IMR-90 (cell line): ENCODE data around the gene TBX10. TPM values are rescaled to one million over a fixed set of nuclear protein-coding genes. Genes with fewer than 3 reads are reported as not detected.
A peak's percentile ranks its signal among the peaks of the same experiment; 100 is the strongest.

Experiments
- ATAC-seq: fragments of 200-7000 bp; cut with Tn5 transposase; 2 replicates; pipeline ENCODE4 v1.9.1; 2020; ENCODE audit warnings: low read depth, mild to moderate bottlenecking, moderate library complexity
- BruUV-seq: library from RNA; stranded (reverse); fragments of 400-500 nt; replicated peaks from 2 replicates; lab custom pipeline; 2021; lab: Mats Ljungman, UMichigan
- CTCF ChIA-PET: fragments of 300-600 bp; formaldehyde crosslinking; extraction: SDS; loops from one replicate; lab custom pipeline; 2021; ENCODE audit warnings: antibody characterized with exemption; lab: Yijun Ruan, JAX
- POLR2A ChIA-PET: fragments of 300-600 bp; sonication (Branson Sonifier 250); formaldehyde crosslinking; loops from one replicate; lab custom pipeline; 2022; ENCODE audit warnings: antibody characterized with exemption; ENCODE audit not compliant: unreplicated experiment; lab: Charles Lee
- DNase-seq: peaks from one replicate; pipeline ENCODE4 v3.0.0; 2013
- H2AFZ ChIP-seq: replicated peaks from 2 replicates; pipeline ENCODE3; 2013; ENCODE audit warnings: low read length, mild to moderate bottlenecking; ENCODE audit not compliant: poor library complexity
- H2AK5ac ChIP-seq: 2 replicates; pipeline ENCODE4 v1.6.1; 2013; ENCODE audit warnings: low read depth, low read length, inconsistent platforms
- H2AK9ac ChIP-seq: replicated peaks from 2 replicates; pipeline ENCODE3; 2013; ENCODE audit warnings: mild to moderate bottlenecking, low read depth, low read length, moderate library complexity; ENCODE audit not compliant: poor library complexity
- H2BK120ac ChIP-seq: 2 replicates; pipeline ENCODE4 v1.6.1; 2013; ENCODE audit warnings: low read depth, low read length, inconsistent platforms
- H2BK15ac ChIP-seq: 3 replicates; pipeline ENCODE4 v1.6.1; 2013; ENCODE audit warnings: low read depth, low read length, inconsistent platforms
- H2BK20ac ChIP-seq: 2 replicates; pipeline ENCODE4 v1.6.1; 2013; ENCODE audit warnings: low read depth, mild to moderate bottlenecking, inconsistent platforms, low read length, moderate library complexity
- H2BK5ac ChIP-seq: 2 replicates; pipeline ENCODE4 v1.6.1; 2013; ENCODE audit warnings: mild to moderate bottlenecking, low read depth, low read length, inconsistent platforms; ENCODE audit not compliant: poor library complexity, severe bottlenecking
- H3K14ac ChIP-seq: replicated peaks from 2 replicates; pipeline ENCODE4 v1.6.1; 2013; ENCODE audit warnings: low read depth, low read length, inconsistent platforms
- H3K18ac ChIP-seq: 2 replicates; pipeline ENCODE4 v1.6.1; 2013; ENCODE audit warnings: low read depth, low read length, control low read depth
- H3K23ac ChIP-seq: 2 replicates; pipeline ENCODE4 v1.6.1; 2013; ENCODE audit warnings: low read depth, low read length, inconsistent platforms
- H3K27ac ChIP-seq: 2 replicates; pipeline ENCODE4 v1.5.1; 2013; ENCODE audit warnings: mild to moderate bottlenecking, control low read depth, low read length; ENCODE audit not compliant: insufficient read depth
- H3K27me3 ChIP-seq: 2 replicates; pipeline ENCODE4 v1.6.1; 2013; ENCODE audit warnings: low read length; ENCODE audit not compliant: control insufficient read depth, insufficient read depth
- H3K36me3 ChIP-seq: 2 replicates; pipeline ENCODE4 v1.6.1; 2013; ENCODE audit warnings: low read length, mixed read lengths; ENCODE audit not compliant: control insufficient read depth, insufficient read depth
- H3K4ac ChIP-seq: 2 replicates; pipeline ENCODE4 v1.6.1; 2013; ENCODE audit warnings: low read depth, low read length, inconsistent platforms
- H3K4me1 ChIP-seq: 2 replicates; pipeline ENCODE4 v1.6.1; 2013; ENCODE audit warnings: low read length, mixed read lengths; ENCODE audit not compliant: control insufficient read depth, insufficient read depth
- H3K4me2 ChIP-seq: 2 replicates; pipeline ENCODE4 v1.6.1; 2013; ENCODE audit warnings: low read depth, mild to moderate bottlenecking, control low read depth, low read length, moderate library complexity
- H3K4me3 ChIP-seq: 2 replicates; pipeline ENCODE4 v1.5.1; 2013; ENCODE audit warnings: low read depth, mild to moderate bottlenecking, control low read depth, low read length, moderate library complexity; ENCODE audit not compliant: insufficient read depth
- H3K56ac ChIP-seq: 2 replicates; pipeline ENCODE4 v1.6.1; 2013; ENCODE audit warnings: low read length, inconsistent platforms; ENCODE audit not compliant: insufficient read depth; ENCODE audit errors: extremely low read depth
- H3K79me1 ChIP-seq, 2 experiments: 2 replicates each; pipeline ENCODE4 v1.6.1; 2013; ENCODE audit warnings: low read length in 2 of 2, inconsistent platforms in 1 of 2, low read depth in 1 of 2
- H3K9ac ChIP-seq: 2 replicates; pipeline ENCODE4 v1.6.1; 2013; ENCODE audit warnings: low read depth, low read length, control low read depth
- H3K9me1 ChIP-seq: 2 replicates; pipeline ENCODE4 v1.6.1; 2013; ENCODE audit warnings: low read length, inconsistent platforms; ENCODE audit not compliant: insufficient read depth
- H3K9me3 ChIP-seq: 2 replicates; pipeline ENCODE4 v1.6.1; 2013; ENCODE audit warnings: low read length; ENCODE audit not compliant: control insufficient read depth, insufficient read depth
- H4K20me1 ChIP-seq: 2 replicates; pipeline ENCODE4 v1.6.1; 2013; ENCODE audit warnings: low read length, inconsistent platforms; ENCODE audit not compliant: insufficient read depth
- H4K5ac ChIP-seq: 2 replicates; pipeline ENCODE4 v1.6.1; 2013; ENCODE audit warnings: mild to moderate bottlenecking, low read depth, low read length, control low read depth
- H4K8ac ChIP-seq, 2 experiments: 2 replicates each; pipeline ENCODE4 v1.6.1; 2013; ENCODE audit warnings: low read depth in 2 of 2, low read length in 2 of 2, control low read depth in 1 of 2, inconsistent platforms in 1 of 2
- H4K91ac ChIP-seq: 2 replicates; pipeline ENCODE4 v1.6.1; 2013; ENCODE audit warnings: low read depth, low read length, inconsistent platforms; ENCODE audit not compliant: insufficient read depth
- MXI1 ChIP-seq: IDR thresholded peaks from 2 replicates; pipeline ENCODE4 v1.6.1; 2012; ENCODE audit warnings: low read depth, mild to moderate bottlenecking, low read length, moderate library complexity, borderline replicate concordance
- RAD21 ChIP-seq: IDR thresholded peaks from 2 replicates; pipeline ENCODE4 v1.6.1; 2012; ENCODE audit warnings: low read length, improper control_type of control experiment
- WGBS, 2 experiments: methylation state at CpG; one replicate each; pipeline versions ENCODE4 v1.1.5 to v1.1.7; 2013; ENCODE audit warnings: missing lambda C conversion rate in 2 of 2; ENCODE audit not compliant: insufficient read length in 1 of 2; ENCODE audit errors: extremely low coverage in 2 of 2; 5-methylcytosine and 5-hydroxymethylcytosine counted together
- dilution Hi-C: fragments of 300-500 bp; cut with HindIII; formaldehyde crosslinking; loops from one replicate; pipeline ENCODE4 v1.14.3; 2018; ENCODE audit warnings: low sequenced_read_pairs; ENCODE audit not compliant: unreplicated experiment
- in situ Hi-C: fragments of 300-500 bp; cut with MboI; formaldehyde crosslinking; loops from 3 replicates; pipeline ENCODE4 v1.14.3; 2019; ENCODE audit warnings: low sequenced_read_pairs, inconsistent platforms, mixed read lengths
- intact Hi-C: fragments of 100-400 bp; cut with micrococcal nuclease; formaldehyde crosslinking; loops from 2 replicates; pipeline ENCODE4 v1.10.0; 2022
- polyA plus RNA-seq, 3 experiments: library from polyadenylated mRNA; depleted of rRNA; stranded (reverse); fragments of >200 nt; gene quantifications; 2 replicates each; pipeline ENCODE4 v1.2.3, GENCODE V29; 2012; ENCODE audit warnings: low replicate concordance in 1 of 3
- total RNA-seq: library from RNA; depleted of rRNA; stranded (reverse); fragments of >200 nt; gene quantifications from 2 replicates; pipeline ENCODE4 v1.2.3, GENCODE V29; 2012

The TBX10 gene
- total and polyA plus RNA-seq, 2 of the 4 experiments (the other 2 are of a cell fraction) = not detected

GRCh38 chr11:67611704-67612587 is 27.6 kb downstream of the TBX10 start (continued):
- no peak for TF ChIP-seq RAD21

- BruUV-seq = no TSS peak
- Histone ChIP-seq H4K5ac (no peak overlapping the region), H2BK5ac (no peak overlapping the region), H3K56ac (no peak overlapping the region), H2AFZ (peak overlapping the region; percentile 32), H2AK9ac (no peak overlapping the region), H3K4me3 (no peak overlapping the region), H3K27me3 (peaks cover 7% of the 10 kb centered on the region), H2BK120ac (no peak overlapping the region), H3K4me1 (peaks cover 6% of the 10 kb centered on the region; the same call in 1 of the 2 replicates), H2BK15ac (no peak overlapping the region), H2BK20ac (no peak overlapping the region), H3K4ac (no peak overlapping the region), H3K18ac (no peak overlapping the region), H3K79me1 (peaks cover 18 to 22% of the 10 kb centered on the region in 2 experiments), H4K20me1 (no peaks in the 10 kb centered on the region; the same call in 1 of the 2 replicates), H3K9ac (no peak overlapping the region), H3K23ac (no peak overlapping the region), H3K9me1 (no peaks in the 10 kb centered on the region), H3K14ac (no peak overlapping the region), H3K36me3 (peaks cover 36% of the 10 kb centered on the region), H4K8ac (no peak overlapping the region), H2AK5ac (no peak overlapping the region), H3K27ac (no peak overlapping the region), H4K91ac (no peak overlapping the region), H3K9me3 (no peaks in the 10 kb centered on the region), H3K4me2 (no peak overlapping the region)
- in situ Hi-C loops = no loop called here
- DNase-seq = no peak
- TF ChIP-seq MXI1 = no peak
- CTCF ChIA-PET = no interaction called here
- POLR2A ChIA-PET = no interaction called here
- WGBS, 2 experiments = 89% methylated on average over 8 of the region's 14 CpGs; no CpG with 5 or more reads in 1 of the 2 experiments
- ATAC-seq = no peak
- intact Hi-C loops = no loop called here
- dilution Hi-C loops = no loop called here
These were observed 28.4 kb downstream of the TBX10 start for GRCh38 chr11:67611165-67611564.
